ENCODE measurements around the gene USF3.

GRCh38 chr3:113625834-113626233 lies 70.6 kb downstream of the USF3 start:
- TF ChIP-seq CTCF (IDR thresholded peaks at IDR 0.05) (no peak), POLR2A (IDR thresholded peaks at IDR 0.05) (no peak), POLR2AphosphoS5 (IDR thresholded peaks at IDR 0.05) (no peak)
